Muscle layer of duodenum (tissue), 2 donors: ENCODE measurements around the gene PAPOLG.

Experiments
- H3K27ac ChIP-seq: one replicate; pipeline ENCODE4 v1.7.0; 2013; ENCODE audit warnings: mild to moderate bottlenecking, low read length
- H3K27me3 ChIP-seq: one replicate; pipeline ENCODE4 v1.7.0; 2013; ENCODE audit warnings: low read depth, mild to moderate bottlenecking, control low read depth, low read length
- H3K36me3 ChIP-seq, 2 donors: one replicate each; pipeline ENCODE4 v1.7.0; 2013; ENCODE audit warnings: low read length in 2 of 2, control low read depth in 1 of 2, mild to moderate bottlenecking in 1 of 2; ENCODE audit not compliant: insufficient read depth in 2 of 2, control insufficient read depth in 1 of 2
- H3K4me1 ChIP-seq, 2 donors: one replicate each; pipeline ENCODE4 v1.7.0; 2013; ENCODE audit warnings: low read length in 2 of 2, mild to moderate bottlenecking in 2 of 2, control low read depth in 1 of 2, moderate library complexity in 1 of 2; ENCODE audit not compliant: insufficient read depth in 2 of 2, control insufficient read depth in 1 of 2
- H3K4me3 ChIP-seq, 2 donors: one replicate each; pipeline ENCODE4 v1.7.0; 2013; ENCODE audit warnings: low read length in 2 of 2, low read depth in 1 of 2, mild to moderate bottlenecking in 1 of 2
- H3K9me3 ChIP-seq, 2 donors: one replicate each; pipeline ENCODE4 v1.7.0; 2013; ENCODE audit warnings: low read length in 2 of 2, control low read depth in 1 of 2, mild to moderate bottlenecking in 1 of 2; ENCODE audit not compliant: control insufficient read depth in 1 of 2
- donor health status: healthy.

The PAPOLG gene

GRCh38 chr2:60756097-60757087, at the start of gene PAPOLG:
Gene PAPOLG, plus strand, starts transcription at chr2:60756268. Its CDS starts 211 bp downstream, at chr2:60756479.
- Histone ChIP-seq H3K36me3 (peaks cover 10 to 13% of the 10 kb centered on the region in 2 donors), H3K4me1 (peaks cover 0 to 15% of the 10 kb centered on the region in 2 donors), H3K9me3 (no peaks in the 10 kb centered on the region), H3K27me3 (no peaks in the 10 kb centered on the region), H3K27ac (peak within 1 kb of the TSS; percentile 74), H3K4me3 (peak within 1 kb of the TSS; percentile 79 to 93)

- H3K36me3 ChIP-seq, result no peaks in the 10 kb centered on the region
- no peaks in the 10 kb centered on the region for H3K9me3 ChIP-seq
- no peak overlapping the region for H3K4me3 ChIP-seq
- H3K27me3 ChIP-seq, result no peaks in the 10 kb centered on the region
- no peaks in the 10 kb centered on the region for H3K4me1 ChIP-seq
- H3K27ac ChIP-seq, result no peak overlapping the region
These were observed 48.2 kb upstream of the PAPOLG start for GRCh38 chr2:60707750-60708371.

- Histone ChIP-seq H3K36me3 (no peaks in the 10 kb centered on the region), H3K4me1 (no peaks in the 10 kb centered on the region), H3K27ac (no peak overlapping the region)
These were observed 47.3 kb upstream of the PAPOLG start for GRCh38 chr2:60708630-60709320.

GRCh38 chr2:60710707-60711106, 45.4 kb upstream of the PAPOLG start:
- Histone ChIP-seq H3K4me3 (no peak overlapping the region), H3K27ac (no peak overlapping the region), H3K27me3 (no peaks in the 10 kb centered on the region)

More at GRCh38 chr2:60708630-60709320, 47.3 kb upstream of the PAPOLG start:
- H3K27me3 ChIP-seq, result no peaks in the 10 kb centered on the region
- no peak overlapping the region for H3K4me3 ChIP-seq
- no peaks in the 10 kb centered on the region for H3K9me3 ChIP-seq

GRCh38 chr2:60715561-60715960, 40.5 kb upstream of the PAPOLG start:
- H3K27me3 ChIP-seq, result no peaks in the 10 kb centered on the region
- no peak overlapping the region for H3K27ac ChIP-seq
- no peaks in the 10 kb centered on the region for H3K4me1 ChIP-seq
- H3K4me3 ChIP-seq, result no peak overlapping the region
- no peaks in the 10 kb centered on the region for H3K9me3 ChIP-seq
- no peaks in the 10 kb centered on the region for H3K36me3 ChIP-seq

More at GRCh38 chr2:60710707-60711106, 45.4 kb upstream of the PAPOLG start:
- Histone ChIP-seq H3K9me3 (no peaks in the 10 kb centered on the region), H3K36me3 (no peaks in the 10 kb centered on the region), H3K4me1 (no peaks in the 10 kb centered on the region)

GRCh38 chr2:60717691-60718090, 38.4 kb upstream of the PAPOLG start:
- H3K4me3 ChIP-seq, result no peak overlapping the region
- no peaks in the 10 kb centered on the region for H3K9me3 ChIP-seq
- H3K36me3 ChIP-seq, result no peaks in the 10 kb centered on the region
- no peak overlapping the region for H3K27ac ChIP-seq
- H3K4me1 ChIP-seq, result no peaks in the 10 kb centered on the region
- no peaks in the 10 kb centered on the region for H3K27me3 ChIP-seq

- Histone ChIP-seq H3K4me3 (no peak overlapping the region), H3K36me3 (no peaks in the 10 kb centered on the region), H3K27me3 (no peaks in the 10 kb centered on the region), H3K27ac (no peak overlapping the region), H3K4me1 (no peaks in the 10 kb centered on the region), H3K9me3 (peaks cover 0 to 3% of the 10 kb centered on the region in 2 donors)
These were observed 36.7 kb upstream of the PAPOLG start for GRCh38 chr2:60719331-60719730.

- H3K27me3 ChIP-seq, result no peaks in the 10 kb centered on the region
- no peaks in the 10 kb centered on the region for H3K36me3 ChIP-seq
- H3K9me3 ChIP-seq, result peaks cover 0 to 7% of the 10 kb centered on the region in 2 donors
- no peaks in the 10 kb centered on the region for H3K4me1 ChIP-seq
- no peak overlapping the region for H3K4me3 ChIP-seq
- no peak overlapping the region for H3K27ac ChIP-seq
These were observed 30.6 kb upstream of the PAPOLG start for GRCh38 chr2:60725466-60725865.

GRCh38 chr2:60728855-60729254, 27.2 kb upstream of the PAPOLG start:
- no peak overlapping the region for H3K4me3 ChIP-seq
- no peaks in the 10 kb centered on the region for H3K36me3 ChIP-seq
- H3K27ac ChIP-seq, result no peak overlapping the region
- peaks cover 0 to 7% of the 10 kb centered on the region in 2 donors for H3K9me3 ChIP-seq
- no peaks in the 10 kb centered on the region for H3K4me1 ChIP-seq
- no peaks in the 10 kb centered on the region for H3K27me3 ChIP-seq

GRCh38 chr2:60735496-60736250, 20.4 kb upstream of the PAPOLG start:
- H3K4me3 ChIP-seq, result peak overlapping the region; percentile 39 to 56
- H3K9me3 ChIP-seq, result no peaks in the 10 kb centered on the region
- H3K27ac ChIP-seq, result no peak overlapping the region
- no peaks in the 10 kb centered on the region for H3K36me3 ChIP-seq
- H3K27me3 ChIP-seq, result peaks cover 5% of the 10 kb centered on the region
- H3K4me1 ChIP-seq, result no peaks in the 10 kb centered on the region
